GM19372 (cell line): Measurements from ENCODE around the gene PRMT7.
"Not testable (repeated sequence)": the region's sequence is repeated elsewhere in the genome, so short reads cannot be mapped to it uniquely, and the experiment has no call there.

Source experiments
- ATAC-seq: cut with Tn5 transposase; IDR thresholded peaks from one replicate; pipeline ENCODE4 v1.9.1; 2021; ENCODE audit warnings: mild to moderate bottlenecking, low read depth, moderate library complexity; ENCODE audit not compliant: unreplicated experiment

PRMT7 gene

GRCh38 chr16:68283801-68284598 lies 26.8 kb upstream of the PRMT7 start:
- no peak for ATAC-seq

- peak; percentile 53 for ATAC-seq
Observed at GRCh38 chr16:68284847-68285246, 26.0 kb upstream of the PRMT7 start.

- no peak for ATAC-seq
Observed at GRCh38 chr16:68285683-68286082, 25.1 kb upstream of the PRMT7 start.

- no peak for ATAC-seq
Observed at GRCh38 chr16:68286153-68287074, 24.4 kb upstream of the PRMT7 start.

- ATAC-seq: no peak
Observed at GRCh38 chr16:68287276-68288251, 23.3 kb upstream of the PRMT7 start.

GRCh38 chr16:68288252-68288650 lies 22.6 kb upstream of the PRMT7 start:
- no peak for ATAC-seq

- ATAC-seq: not testable (repeated sequence)
Observed at GRCh38 chr16:68288796-68289195, 22.0 kb upstream of the PRMT7 start.

- no peak for ATAC-seq
Observed at GRCh38 chr16:68289202-68289601, 21.6 kb upstream of the PRMT7 start.

- ATAC-seq: peak; percentile 84
Observed at GRCh38 chr16:68289621-68290329, 21.0 kb upstream of the PRMT7 start.

GRCh38 chr16:68290450-68290849 lies 20.4 kb upstream of the PRMT7 start:
- no peak for ATAC-seq

GRCh38 chr16:68291227-68291626 lies 19.6 kb upstream of the PRMT7 start:
- ATAC-seq: no peak

GRCh38 chr16:68292425-68292824 lies 18.4 kb upstream of the PRMT7 start:
- no peak for ATAC-seq

GRCh38 chr16:68296291-68296690 lies 14.5 kb upstream of the PRMT7 start:
- ATAC-seq: no peak

- ATAC-seq: no peak
Observed at GRCh38 chr16:68296693-68297092, 14.1 kb upstream of the PRMT7 start.

GRCh38 chr16:68297908-68298307 lies 12.9 kb upstream of the PRMT7 start:
- ATAC-seq: no peak

GRCh38 chr16:68298312-68298711 lies 12.5 kb upstream of the PRMT7 start:
- no peak for ATAC-seq

GRCh38 chr16:68298907-68299561 lies 11.8 kb upstream of the PRMT7 start:
- ATAC-seq: no peak

GRCh38 chr16:68299571-68300453 lies 11.0 kb upstream of the PRMT7 start:
- ATAC-seq: no peak
